ENCODE results near the gene RHOT2. TPM values are rescaled to one million over a fixed set of nuclear protein-coding genes. Genes with fewer than 3 reads are reported as not detected.

RHOT2 gene
- total RNA-seq, 1 donor from 2014 or later: 34.0 TPM

- H3K9ac ChIP-seq: no peak overlapping the region
- TF ChIP-seq EZH2 (IDR thresholded peaks at IDR 0.05) (no peak), EZH2phosphoT487 (IDR thresholded peaks at IDR 0.05) (no peak), CTCF (IDR thresholded peaks at IDR 0.05) (no peak)
- H3K4me3 ChIP-seq: no peak overlapping the region
- H3K79me2 ChIP-seq (ENCODE audit: low read depth): no peaks in the 10 kb centered on the region
- Mint-ChIP-seq H3K4me1 (peaks cover 35% of the 10 kb centered on the region), H3K9me3 (no peaks in the 10 kb centered on the region), H3K27me3 (ENCODE audit: insufficient read depth, low read depth) (peaks cover 5% of the 10 kb centered on the region), H3K4me3 (no peak overlapping the region), H3K27ac (no peak overlapping the region), H3K36me3 (peaks cover 5% of the 10 kb centered on the region)
- peaks cover 27% of the 10 kb centered on the region for H3F3A ChIP-seq (ENCODE audit: low read depth)
- H4K20me1 ChIP-seq (ENCODE audit: low read depth): peaks cover 31% of the 10 kb centered on the region
- H3K4me2 ChIP-seq: no peak overlapping the region
- peaks cover 19% of the 10 kb centered on the region for H3K4me1 ChIP-seq
- no peak for DNase-seq (ENCODE audit: low spot score)
- no peaks in the 10 kb centered on the region for H3K9me3 ChIP-seq (ENCODE audit: low read depth)
- H3K27ac ChIP-seq: no peak overlapping the region
- no peaks in the 10 kb centered on the region for H3K27me3 ChIP-seq
- no peaks in the 10 kb centered on the region for H3K36me3 ChIP-seq
- no peak overlapping the region for H2AFZ ChIP-seq (replicated peaks)
Measured at GRCh38 chr16:625117-625976, 42.6 kb upstream of the RHOT2 start.

GRCh38 chr16:625977-626765 lies 41.8 kb upstream of the RHOT2 start:
- Histone ChIP-seq H3K9me3 (ENCODE audit: low read depth) (no peaks in the 10 kb centered on the region), H3K4me1 (peaks cover 21% of the 10 kb centered on the region), H3K36me3 (no peaks in the 10 kb centered on the region), H3K27me3 (no peaks in the 10 kb centered on the region), H2AFZ (replicated peaks) (no peak overlapping the region), H3K4me2 (no peak overlapping the region), H3K4me3 (no peak overlapping the region), H4K20me1 (ENCODE audit: low read depth) (peaks cover 28% of the 10 kb centered on the region), H3K79me2 (ENCODE audit: low read depth) (no peaks in the 10 kb centered on the region), H3K27ac (no peak overlapping the region), H3K9ac (no peak overlapping the region), H3F3A (ENCODE audit: low read depth) (peaks cover 30% of the 10 kb centered on the region)
- TF ChIP-seq EZH2phosphoT487 (IDR thresholded peaks at IDR 0.05): no peak
- Mint-ChIP-seq H3K4me3 (no peak overlapping the region), H3K27me3 (ENCODE audit: insufficient read depth, low read depth) (peaks cover 5% of the 10 kb centered on the region), H3K36me3 (peaks cover 5% of the 10 kb centered on the region), H3K27ac (no peak overlapping the region), H3K9me3 (no peaks in the 10 kb centered on the region), H3K4me1 (peaks cover 35% of the 10 kb centered on the region)
- no peak for DNase-seq (ENCODE audit: low spot score)

DNA sequence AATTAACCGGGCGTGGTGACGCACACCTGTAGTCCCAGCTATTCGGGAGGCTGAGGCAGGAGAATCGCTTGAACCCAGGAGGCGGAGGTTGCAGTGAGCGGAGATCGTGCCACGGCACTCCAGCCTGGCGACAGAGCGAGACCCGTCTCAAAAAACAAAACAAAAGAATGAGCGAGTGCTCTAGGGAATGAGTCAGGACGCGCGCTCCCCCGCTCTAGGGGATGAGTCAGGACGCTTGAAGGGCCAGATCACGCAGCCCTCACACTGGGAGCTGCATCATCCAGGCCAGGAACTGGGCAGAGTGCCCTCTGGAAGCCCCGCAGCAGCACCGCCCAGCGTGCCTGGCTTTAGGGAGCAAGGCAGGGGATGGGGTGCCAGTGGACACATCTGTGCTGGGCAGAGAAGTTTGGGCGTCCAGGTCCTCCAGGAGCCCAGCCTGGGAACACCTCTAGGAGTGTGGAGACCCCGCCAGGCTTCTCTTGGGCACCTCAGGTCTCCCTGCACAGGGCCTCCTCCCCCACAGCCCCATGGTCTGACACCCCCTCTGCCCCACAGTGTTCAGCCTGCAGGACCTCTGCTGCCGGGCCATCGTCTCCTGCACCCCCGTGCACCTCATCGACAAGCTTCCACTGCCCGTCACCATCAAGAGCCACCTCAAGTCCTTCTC lies 41.0 kb upstream of the RHOT2 start:
- Histone ChIP-seq H3K4me1 (peaks cover 21% of the 10 kb centered on the region), H3K9ac (no peak overlapping the region), H3K4me3 (no peak overlapping the region), H4K20me1 (ENCODE audit: low read depth) (peaks cover 22% of the 10 kb centered on the region), H3K27ac (no peak overlapping the region), H3K79me2 (ENCODE audit: low read depth) (no peaks in the 10 kb centered on the region), H3K27me3 (no peaks in the 10 kb centered on the region), H2AFZ (replicated peaks) (no peak overlapping the region), H3K4me2 (no peak overlapping the region), H3F3A (ENCODE audit: low read depth) (peaks cover 29% of the 10 kb centered on the region), H3K36me3 (no peaks in the 10 kb centered on the region), H3K9me3 (ENCODE audit: low read depth) (no peaks in the 10 kb centered on the region)
- H3K27me3 Mint-ChIP-seq (ENCODE audit: insufficient read depth, low read depth): peaks cover 5% of the 10 kb centered on the region
- H3K4me3 Mint-ChIP-seq: no peak overlapping the region
- no peak for DNase-seq (ENCODE audit: low spot score)
- peaks cover 5% of the 10 kb centered on the region for H3K36me3 Mint-ChIP-seq
- H3K9me3 Mint-ChIP-seq: no peaks in the 10 kb centered on the region
- H3K4me1 Mint-ChIP-seq: peaks cover 30% of the 10 kb centered on the region
- no peak for TF ChIP-seq EZH2 (IDR thresholded peaks at IDR 0.05)
- H3K27ac Mint-ChIP-seq: no peak overlapping the region

All from neural progenitor cell (in vitro differentiated cells).